T-helper 2 cell treated with Interferon-gamma antibody and Interleukin-4, amounts not matched to agents 5 μg/mL and 100 μg/mL, for 36 hours (primary cell): ENCODE data around the gene CD200R1.
A peak's percentile ranks its signal among the peaks of the same experiment; 100 is the strongest.
"Not testable (repeated sequence)": the region's sequence is repeated elsewhere in the genome, so short reads cannot be mapped to it uniquely, and the experiment has no call there.

ENCODE experiments used
- DNase-seq: peaks from one replicate; pipeline ENCODE4 v3.0.0; 2021; ENCODE audit warnings: low spot score
- H3K27ac Mint-ChIP-seq: one replicate; pipeline ENCODE4 v1.8.0; 2021; ENCODE audit warnings: mild to moderate bottlenecking, mixed read lengths
- H3K27me3 Mint-ChIP-seq: one replicate; pipeline ENCODE4 v1.8.0; 2021; ENCODE audit warnings: low read depth, mixed read lengths
- H3K36me3 Mint-ChIP-seq: one replicate; pipeline ENCODE4 v1.8.0; 2021; ENCODE audit warnings: low read depth, mixed read lengths
- H3K4me1 Mint-ChIP-seq: one replicate; pipeline ENCODE4 v1.8.0; 2021; ENCODE audit warnings: low read depth, mixed read lengths
- H3K4me3 Mint-ChIP-seq: one replicate; pipeline ENCODE4 v1.8.0; 2022; ENCODE audit warnings: mild to moderate bottlenecking, moderate library complexity, mixed read lengths
- H3K9me3 Mint-ChIP-seq: one replicate; pipeline ENCODE4 v1.8.0; 2021; ENCODE audit warnings: mixed read lengths

The CD200R1 gene

DNA sequence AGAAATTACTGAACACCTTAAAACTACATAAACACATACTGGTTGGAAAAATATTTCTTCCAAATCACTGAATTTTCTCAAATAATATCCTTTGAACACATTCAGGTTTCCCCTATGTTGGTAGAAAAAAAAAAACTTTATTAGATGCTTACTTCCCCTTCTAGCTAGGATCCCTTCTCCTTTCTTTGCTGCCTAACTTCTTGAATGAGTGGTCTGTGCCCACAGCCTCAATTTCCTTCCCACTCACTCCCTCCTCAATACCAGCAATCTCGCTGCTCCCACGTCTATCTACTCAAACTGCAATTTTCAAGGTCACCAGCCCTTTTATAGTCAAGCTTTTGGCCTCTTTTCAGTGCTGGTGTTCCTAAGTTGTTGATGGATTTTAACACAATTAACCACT is 8.3 kb downstream of the CD200R1 start:
- Mint-ChIP-seq H3K4me3 (no peak overlapping the region), H3K9me3 (peaks cover 31% of the 10 kb centered on the region), H3K27me3 (no peaks in the 10 kb centered on the region), H3K27ac (no peak overlapping the region), H3K4me1 (peaks cover 32% of the 10 kb centered on the region), H3K36me3 (peaks cover 58% of the 10 kb centered on the region)
- DNase-seq, result no peak

DNA sequence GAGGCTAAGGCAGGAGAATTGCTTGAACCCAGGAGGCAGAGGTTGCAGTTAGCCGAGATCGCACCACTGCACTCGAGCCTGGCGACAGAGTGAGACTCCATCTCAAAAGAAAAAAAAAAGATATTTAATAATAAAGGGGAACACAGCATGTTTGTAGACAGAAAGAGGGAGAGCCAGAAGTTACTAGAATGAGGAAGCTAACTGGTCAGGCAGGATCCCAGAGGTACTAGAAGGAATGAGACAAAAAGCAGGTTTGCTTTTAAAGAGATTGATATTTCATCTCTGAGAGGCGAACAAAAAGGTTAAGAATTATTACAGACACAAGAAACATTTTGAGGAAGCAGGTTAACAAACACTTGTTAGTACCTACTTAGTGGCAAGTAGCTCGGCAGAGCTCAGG is 9.2 kb downstream of the CD200R1 start:
- Mint-ChIP-seq H3K27ac (no peak overlapping the region), H3K36me3 (peaks cover 62% of the 10 kb centered on the region), H3K4me3 (no peak overlapping the region), H3K4me1 (peaks cover 25% of the 10 kb centered on the region), H3K9me3 (peaks cover 33% of the 10 kb centered on the region), H3K27me3 (no peaks in the 10 kb centered on the region)
- no peak for DNase-seq

GRCh38 chr3:112963683-112964082 is 11.2 kb downstream of the CD200R1 start:
- peaks cover 33% of the 10 kb centered on the region for H3K9me3 Mint-ChIP-seq
- H3K4me1 Mint-ChIP-seq, result peaks cover 31% of the 10 kb centered on the region
- H3K36me3 Mint-ChIP-seq, result peaks cover 62% of the 10 kb centered on the region
- DNase-seq, result no peak
- no peak overlapping the region for H3K4me3 Mint-ChIP-seq
- no peaks in the 10 kb centered on the region for H3K27me3 Mint-ChIP-seq
- no peak overlapping the region for H3K27ac Mint-ChIP-seq

DNA sequence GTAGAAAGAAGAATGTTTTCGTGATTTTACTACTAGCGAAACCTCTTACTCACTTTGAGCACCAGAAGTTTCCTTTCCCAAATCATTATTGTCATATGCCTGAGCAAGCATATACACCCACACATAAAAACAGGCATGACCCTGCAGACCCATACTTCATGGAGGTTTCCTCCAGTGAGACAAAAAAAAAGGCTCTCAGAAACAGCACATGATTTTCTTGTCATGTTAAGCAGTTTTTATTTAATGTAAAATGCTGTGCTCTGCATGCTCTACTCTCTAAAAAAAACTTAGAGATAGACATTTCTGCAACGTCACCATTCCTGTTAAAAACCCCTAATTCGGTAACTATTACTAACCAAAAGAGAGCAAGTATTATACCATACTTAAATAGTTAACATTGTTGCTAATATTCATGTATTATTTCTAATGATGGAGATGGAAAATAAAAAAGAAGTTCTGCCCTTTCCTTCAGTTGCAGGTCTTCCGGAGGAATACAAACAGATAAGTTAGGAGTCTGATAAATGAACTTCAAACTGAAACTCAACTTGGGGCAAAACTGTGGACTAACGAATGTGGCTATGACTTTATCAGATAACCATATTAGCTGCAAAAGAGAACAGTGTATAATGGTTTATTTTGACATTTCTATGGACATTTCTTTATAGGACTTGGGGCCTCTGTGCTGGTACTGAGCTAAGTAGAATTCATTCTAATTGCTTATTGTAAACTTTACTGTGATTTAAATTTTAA is 15.9 kb downstream of the CD200R1 start:
- H3K9me3 Mint-ChIP-seq, result peaks cover 39% of the 10 kb centered on the region
- peaks cover 21% of the 10 kb centered on the region for H3K4me1 Mint-ChIP-seq
- H3K27ac Mint-ChIP-seq, result peak overlapping the region; percentile 70
- no peaks in the 10 kb centered on the region for H3K27me3 Mint-ChIP-seq
- H3K36me3 Mint-ChIP-seq, result peaks cover 52% of the 10 kb centered on the region
- peak overlapping the region; percentile 67 for H3K4me3 Mint-ChIP-seq
- peak; percentile 43 for DNase-seq

- peaks cover 35% of the 10 kb centered on the region for H3K9me3 Mint-ChIP-seq
- H3K4me1 Mint-ChIP-seq, result peaks cover 21% of the 10 kb centered on the region
- no peaks in the 10 kb centered on the region for H3K27me3 Mint-ChIP-seq
- DNase-seq, result no peak
- H3K27ac Mint-ChIP-seq, result no peak overlapping the region
- no peak overlapping the region for H3K4me3 Mint-ChIP-seq
- H3K36me3 Mint-ChIP-seq, result peaks cover 33% of the 10 kb centered on the region
Observed at GRCh38 chr3:112956351-112956750, 18.6 kb downstream of the CD200R1 start.

DNA sequence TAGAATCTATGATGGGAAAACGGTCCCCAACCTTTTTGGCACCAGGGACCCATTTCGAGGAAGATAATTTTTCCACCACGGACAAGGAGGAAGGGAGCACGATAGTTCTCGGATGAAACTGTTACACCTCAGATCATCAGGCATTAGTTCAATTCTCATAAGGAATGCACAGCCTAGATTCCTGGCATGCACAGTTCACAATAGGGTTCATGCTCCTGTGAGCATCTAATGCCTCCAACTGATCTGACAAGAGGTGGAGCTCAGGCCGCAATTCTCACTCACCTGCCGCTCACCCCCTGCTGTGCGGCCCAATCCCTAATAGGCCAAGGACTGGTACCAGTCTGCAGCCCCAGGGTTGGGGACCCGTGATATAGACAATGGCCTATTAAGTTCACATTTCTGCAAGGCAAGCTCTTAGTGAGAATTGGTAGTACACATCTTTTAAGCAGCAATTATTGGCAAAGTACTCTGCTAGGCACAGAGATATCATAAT is 26.5 kb downstream of the CD200R1 start:
- no peak overlapping the region for H3K4me3 Mint-ChIP-seq
- H3K9me3 Mint-ChIP-seq, result peaks cover 27% of the 10 kb centered on the region
- H3K27me3 Mint-ChIP-seq, result no peaks in the 10 kb centered on the region
- no peaks in the 10 kb centered on the region for H3K4me1 Mint-ChIP-seq
- no peak overlapping the region for H3K27ac Mint-ChIP-seq
- H3K36me3 Mint-ChIP-seq, result peaks cover 40% of the 10 kb centered on the region
- no peak for DNase-seq

- peaks cover 6% of the 10 kb centered on the region for H3K4me1 Mint-ChIP-seq
- H3K27me3 Mint-ChIP-seq, result no peaks in the 10 kb centered on the region
- H3K27ac Mint-ChIP-seq, result peak overlapping the region; percentile 65
- peaks cover 37% of the 10 kb centered on the region for H3K9me3 Mint-ChIP-seq
- no peak overlapping the region for H3K4me3 Mint-ChIP-seq
- peaks cover 46% of the 10 kb centered on the region for H3K36me3 Mint-ChIP-seq
- DNase-seq, result no peak
Observed at GRCh38 chr3:112931736-112932521, 43.0 kb downstream of the CD200R1 start.

DNA sequence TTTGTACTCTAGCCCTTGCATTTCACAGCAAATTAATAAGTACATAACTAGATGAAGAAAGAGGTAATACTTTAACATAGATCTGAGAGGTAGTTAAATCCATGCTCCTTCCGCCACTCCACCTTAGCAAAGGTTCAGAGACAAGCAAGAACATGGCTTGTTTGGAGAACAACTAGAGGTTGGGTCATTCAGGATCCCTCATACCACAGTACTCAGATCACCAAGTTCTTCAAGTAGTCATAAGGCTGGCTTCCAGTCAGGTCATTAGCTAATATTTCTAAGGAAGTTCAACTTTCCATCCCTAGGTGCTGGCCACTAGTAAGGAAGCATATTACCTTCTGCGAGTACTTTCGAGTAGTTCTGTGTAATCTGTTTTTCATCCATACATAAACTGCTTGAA is 44.1 kb downstream of the CD200R1 start:
- H3K27me3 Mint-ChIP-seq, result no peaks in the 10 kb centered on the region
- no peak for DNase-seq
- peaks cover 25% of the 10 kb centered on the region for H3K9me3 Mint-ChIP-seq
- H3K4me3 Mint-ChIP-seq, result no peak overlapping the region
- no peak overlapping the region for H3K27ac Mint-ChIP-seq
- H3K4me1 Mint-ChIP-seq, result peaks cover 6% of the 10 kb centered on the region
- H3K36me3 Mint-ChIP-seq, result peaks cover 46% of the 10 kb centered on the region

DNA sequence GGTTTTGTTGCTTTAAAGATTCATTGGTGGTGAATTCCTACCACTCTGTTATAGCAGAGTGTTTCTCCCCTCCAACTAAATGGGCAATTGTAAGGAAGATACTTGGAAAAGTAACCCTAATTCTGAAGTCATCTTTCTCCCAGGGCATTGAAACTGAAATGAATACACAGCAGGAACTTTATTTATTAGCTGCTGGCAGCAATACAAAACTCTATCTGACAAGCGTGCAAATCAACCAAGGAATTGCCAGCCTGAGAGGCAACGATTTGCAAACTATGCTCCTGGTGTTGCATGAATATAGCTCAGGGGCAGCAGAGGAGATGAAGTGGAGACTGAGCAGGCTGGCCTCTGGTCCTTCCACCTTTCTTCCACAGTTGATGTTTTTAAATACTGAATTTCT is 48.9 kb downstream of the CD200R1 start:
- Mint-ChIP-seq H3K27me3 (no peaks in the 10 kb centered on the region), H3K4me1 (no peaks in the 10 kb centered on the region), H3K9me3 (no peaks in the 10 kb centered on the region), H3K36me3 (peaks cover 54% of the 10 kb centered on the region), H3K4me3 (no peak overlapping the region), H3K27ac (no peak overlapping the region)
- no peak for DNase-seq

DNA sequence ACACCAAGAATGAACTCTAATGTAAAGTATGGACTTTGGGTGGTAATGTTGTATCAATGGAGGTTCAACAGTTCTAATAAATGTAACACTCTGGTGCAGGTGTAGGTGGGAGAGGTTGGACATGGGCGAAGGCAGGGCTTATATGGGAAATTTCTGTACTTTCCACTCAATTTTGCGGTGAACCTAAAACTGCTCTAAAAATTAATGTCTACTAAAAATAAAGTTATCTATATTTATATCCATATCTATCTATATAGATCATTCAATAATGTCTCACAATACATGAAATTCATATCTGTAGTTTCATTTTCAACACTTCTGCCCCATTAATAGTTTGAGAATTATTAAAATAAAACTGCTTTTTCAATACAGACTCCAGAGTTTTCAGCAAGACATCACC is 49.3 kb downstream of the CD200R1 start:
- Mint-ChIP-seq H3K27ac (no peak overlapping the region), H3K9me3 (no peaks in the 10 kb centered on the region)

GRCh38 chr3:112919541-112919940 is 55.4 kb downstream of the CD200R1 start:
- H3K36me3 Mint-ChIP-seq, result peaks cover 56% of the 10 kb centered on the region
- H3K4me3 Mint-ChIP-seq, result not testable (repeated sequence)

More for the DNA sequence above, 49.3 kb downstream of the CD200R1 start:
- Mint-ChIP-seq H3K36me3 (peaks cover 55% of the 10 kb centered on the region), H3K4me3 (no peak overlapping the region), H3K4me1 (no peaks in the 10 kb centered on the region), H3K27me3 (no peaks in the 10 kb centered on the region)
- no peak for DNase-seq

DNA sequence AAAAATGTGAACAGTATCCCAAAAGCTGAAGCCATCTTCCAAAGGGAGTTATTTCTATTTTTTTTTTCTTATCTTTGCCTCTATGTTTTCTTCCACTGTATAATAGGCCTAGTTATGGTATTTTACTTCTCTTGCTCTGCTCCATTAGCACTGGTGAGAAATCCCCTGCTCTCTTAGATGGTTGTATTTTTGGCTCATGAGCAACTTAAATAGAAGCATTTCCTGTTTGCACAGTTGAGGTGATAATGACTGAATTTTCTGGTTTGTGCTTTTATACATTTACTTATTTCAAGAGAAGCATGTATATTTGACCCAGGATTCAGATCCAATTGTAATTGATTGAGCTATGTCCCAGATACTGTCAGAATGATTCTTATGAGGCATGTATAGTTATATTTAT is 66.7 kb downstream of the CD200R1 start:
- H3K9me3 Mint-ChIP-seq, result peaks cover 11% of the 10 kb centered on the region
- H3K4me3 Mint-ChIP-seq, result no peak overlapping the region
- peaks cover 6% of the 10 kb centered on the region for H3K4me1 Mint-ChIP-seq
- DNase-seq, result no peak
- no peaks in the 10 kb centered on the region for H3K27me3 Mint-ChIP-seq
- peak overlapping the region; percentile 6 for H3K27ac Mint-ChIP-seq
- H3K36me3 Mint-ChIP-seq, result peaks cover 3% of the 10 kb centered on the region

More at GRCh38 chr3:112919541-112919940, 55.4 kb downstream of the CD200R1 start:
- H3K27me3 Mint-ChIP-seq, H3K4me1 Mint-ChIP-seq, H3K27ac Mint-ChIP-seq, DNase-seq: not testable (repeated sequence)
- H3K9me3 Mint-ChIP-seq, result peaks cover 40% of the 10 kb centered on the region

DNA sequence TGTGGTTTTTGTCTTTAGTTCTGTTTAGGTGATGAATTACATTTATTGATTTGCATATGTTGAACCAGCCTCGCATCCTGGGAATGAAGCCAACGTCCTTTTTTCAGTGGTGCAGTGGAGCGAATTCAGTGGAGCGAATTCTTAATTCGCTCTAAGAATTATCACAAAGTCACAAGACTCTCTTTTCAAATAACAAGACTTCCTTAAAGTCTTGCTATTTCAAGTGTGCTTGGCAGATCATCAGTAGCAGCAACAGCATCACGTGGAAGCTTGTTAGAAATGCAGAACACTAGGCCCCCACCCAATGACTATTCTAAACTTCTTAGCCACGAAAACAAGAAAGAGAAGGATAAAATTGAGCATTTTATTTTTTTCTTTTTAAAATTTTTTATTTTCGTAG is 70.1 kb downstream of the CD200R1 start:
- no peak for DNase-seq
- Mint-ChIP-seq H3K9me3 (peaks cover 8% of the 10 kb centered on the region), H3K27me3 (no peaks in the 10 kb centered on the region), H3K36me3 (no peaks in the 10 kb centered on the region), H3K27ac (no peak overlapping the region), H3K4me3 (no peak overlapping the region), H3K4me1 (peaks cover 10% of the 10 kb centered on the region)

GRCh38 chr3:112900113-112900512 is 74.8 kb downstream of the CD200R1 start:
- DNase-seq, result no peak
- Mint-ChIP-seq H3K4me1 (peaks cover 4% of the 10 kb centered on the region), H3K27ac (no peak overlapping the region), H3K9me3 (peaks cover 8% of the 10 kb centered on the region), H3K27me3 (peaks cover 2% of the 10 kb centered on the region), H3K4me3 (no peak overlapping the region), H3K36me3 (no peaks in the 10 kb centered on the region)
